Left lobe of liver (tissue), 2 donors: Measurements from ENCODE around the gene CHERP. TPM values are rescaled to one million over a fixed set of nuclear protein-coding genes. Genes with fewer than 3 reads are reported as not detected.

Source experiments
- ATAC-seq: fragments of 200-7000 bp; cut with Tn5 transposase; one replicate; pipeline ENCODE4 v1.9.1; 2020; ENCODE audit warnings: mild to moderate bottlenecking, moderate library complexity
- DNase-seq: peaks from one replicate; pipeline ENCODE4 v3.0.0-alpha.2; 2020; ENCODE audit warnings: low spot score
- total RNA-seq: library from RNA; stranded (reverse); gene quantifications from one replicate; pipeline ENCODE4 v1.2.1, GENCODE V29; 2021
- donor health status: DM: no; HTN: no; CAD: no; lungs with moderate emphysema.
- donor health status: DM: no; HTN: yes; CAD: no.

The CHERP gene, protein sequence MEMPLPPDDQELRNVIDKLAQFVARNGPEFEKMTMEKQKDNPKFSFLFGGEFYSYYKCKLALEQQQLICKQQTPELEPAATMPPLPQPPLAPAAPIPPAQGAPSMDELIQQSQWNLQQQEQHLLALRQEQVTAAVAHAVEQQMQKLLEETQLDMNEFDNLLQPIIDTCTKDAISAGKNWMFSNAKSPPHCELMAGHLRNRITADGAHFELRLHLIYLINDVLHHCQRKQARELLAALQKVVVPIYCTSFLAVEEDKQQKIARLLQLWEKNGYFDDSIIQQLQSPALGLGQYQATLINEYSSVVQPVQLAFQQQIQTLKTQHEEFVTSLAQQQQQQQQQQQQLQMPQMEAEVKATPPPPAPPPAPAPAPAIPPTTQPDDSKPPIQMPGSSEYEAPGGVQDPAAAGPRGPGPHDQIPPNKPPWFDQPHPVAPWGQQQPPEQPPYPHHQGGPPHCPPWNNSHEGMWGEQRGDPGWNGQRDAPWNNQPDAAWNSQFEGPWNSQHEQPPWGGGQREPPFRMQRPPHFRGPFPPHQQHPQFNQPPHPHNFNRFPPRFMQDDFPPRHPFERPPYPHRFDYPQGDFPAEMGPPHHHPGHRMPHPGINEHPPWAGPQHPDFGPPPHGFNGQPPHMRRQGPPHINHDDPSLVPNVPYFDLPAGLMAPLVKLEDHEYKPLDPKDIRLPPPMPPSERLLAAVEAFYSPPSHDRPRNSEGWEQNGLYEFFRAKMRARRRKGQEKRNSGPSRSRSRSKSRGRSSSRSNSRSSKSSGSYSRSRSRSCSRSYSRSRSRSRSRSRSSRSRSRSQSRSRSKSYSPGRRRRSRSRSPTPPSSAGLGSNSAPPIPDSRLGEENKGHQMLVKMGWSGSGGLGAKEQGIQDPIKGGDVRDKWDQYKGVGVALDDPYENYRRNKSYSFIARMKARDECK
- 27.2 TPM for total RNA-seq

- ATAC-seq (peak; percentile 87), DNase-seq (peak; percentile 97)
Observed at GRCh38 chr19:16542045-16542909, at the start of gene CHERP. CHERP (minus strand) TSS chr19:16542437; CDS start chr19:16542378, 59 bp downstream.

- DNase-seq (no peak), ATAC-seq (no peak)
Observed at GRCh38 chr19:16590876-16591802, 48.9 kb upstream of the CHERP start.

- no peak for DNase-seq
- ATAC-seq, result no peak
Observed at GRCh38 chr19:16589917-16590316, 47.7 kb upstream of the CHERP start.

- ATAC-seq (no peak), DNase-seq (no peak)
Observed at GRCh38 chr19:16588824-16589577, 46.8 kb upstream of the CHERP start.

DNA sequence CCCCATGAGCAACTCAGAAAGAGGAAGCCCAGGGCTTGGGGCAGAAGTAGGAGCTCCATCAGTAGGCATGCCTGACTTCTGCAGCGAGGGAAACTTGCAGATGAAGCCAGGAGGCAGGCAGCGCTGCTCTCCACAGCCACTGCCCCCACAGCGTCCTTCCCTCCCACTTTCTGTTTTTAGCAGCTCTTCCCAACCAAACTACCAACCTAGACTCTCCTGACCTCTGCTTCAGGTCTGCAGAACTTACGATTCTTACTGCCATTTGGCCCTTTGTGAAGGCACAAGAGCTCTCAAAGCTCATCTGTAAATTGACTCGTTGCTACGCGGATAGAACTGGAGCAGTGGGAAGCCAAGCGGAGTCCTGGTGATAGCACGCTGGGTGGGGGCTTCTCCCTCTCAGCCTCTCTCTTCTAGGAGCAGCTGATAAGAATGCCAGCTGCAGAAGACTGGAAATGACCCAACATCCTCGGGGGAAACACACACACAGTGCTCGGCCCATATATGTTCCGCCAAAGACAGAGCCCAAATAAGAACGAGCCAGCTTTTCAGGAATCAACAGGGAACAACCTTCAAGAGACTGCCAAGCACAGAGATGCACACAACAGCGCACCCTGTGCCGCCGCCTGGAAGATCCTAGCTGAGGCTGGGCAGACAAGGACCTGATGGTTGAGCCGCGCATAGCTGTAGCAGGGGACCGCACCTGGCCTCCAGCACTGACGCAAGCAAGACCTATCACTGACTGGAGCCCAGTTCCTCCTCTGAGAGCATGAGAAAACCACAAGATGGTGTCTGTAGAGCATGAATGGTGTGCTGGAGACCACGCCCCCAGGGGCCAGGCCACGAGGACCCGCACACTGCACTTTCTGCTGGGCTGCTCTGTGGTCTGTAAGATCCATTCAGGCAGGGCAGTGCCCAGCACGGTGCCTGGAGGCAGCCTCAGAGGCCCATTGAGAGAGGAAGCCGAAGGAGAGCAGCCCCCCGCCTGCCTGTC lies 45.9 kb upstream of the CHERP start:
- no peak for DNase-seq

DNA sequence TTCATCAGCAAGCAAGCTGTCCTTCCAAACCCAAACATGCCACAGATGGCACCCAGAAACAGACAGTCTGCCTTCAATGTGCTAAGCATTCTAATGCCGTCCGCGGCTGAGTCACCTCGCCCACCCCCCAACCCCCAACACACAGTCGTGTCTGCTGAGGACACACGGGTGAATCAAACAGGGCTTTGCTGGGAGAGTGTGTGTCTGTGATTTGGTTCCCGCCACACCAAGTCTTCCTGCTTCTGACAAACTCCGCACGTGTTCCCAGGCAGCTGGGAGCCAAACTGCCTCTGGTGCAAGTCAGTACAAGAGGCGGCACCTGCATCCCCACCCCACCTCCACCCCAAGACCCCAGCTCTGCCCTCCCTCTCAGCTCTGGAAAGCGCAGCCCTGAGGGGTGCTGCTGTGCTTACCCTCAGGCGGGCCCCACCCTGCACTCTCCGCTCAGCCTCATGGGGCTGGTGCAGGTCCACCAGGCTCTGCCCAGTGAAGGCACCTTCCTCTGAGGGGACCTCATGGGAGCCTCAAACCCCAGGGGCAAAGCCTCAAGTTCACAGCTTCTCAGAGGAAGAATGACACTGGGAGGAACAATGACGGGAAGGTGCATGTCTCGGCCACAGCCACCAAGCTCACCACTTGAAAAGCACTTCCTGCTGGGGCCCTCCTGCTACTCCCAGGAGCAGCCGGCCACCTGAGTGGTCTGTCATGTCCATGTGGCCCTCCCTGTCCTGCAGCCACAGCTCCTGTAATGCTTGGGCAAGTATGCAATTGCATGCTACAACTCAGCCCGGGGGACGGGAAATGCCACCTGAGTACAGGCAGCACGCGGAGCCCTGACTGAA lies 45.0 kb upstream of the CHERP start:
- DNase-seq, result no peak
- no peak for ATAC-seq

More for the DNA sequence above, 45.9 kb upstream of the CHERP start:
- peak; percentile 7 for ATAC-seq

GRCh38 chr19:16586477-16586871 lies 44.2 kb upstream of the CHERP start:
- ATAC-seq (no peak), DNase-seq (no peak)

DNA sequence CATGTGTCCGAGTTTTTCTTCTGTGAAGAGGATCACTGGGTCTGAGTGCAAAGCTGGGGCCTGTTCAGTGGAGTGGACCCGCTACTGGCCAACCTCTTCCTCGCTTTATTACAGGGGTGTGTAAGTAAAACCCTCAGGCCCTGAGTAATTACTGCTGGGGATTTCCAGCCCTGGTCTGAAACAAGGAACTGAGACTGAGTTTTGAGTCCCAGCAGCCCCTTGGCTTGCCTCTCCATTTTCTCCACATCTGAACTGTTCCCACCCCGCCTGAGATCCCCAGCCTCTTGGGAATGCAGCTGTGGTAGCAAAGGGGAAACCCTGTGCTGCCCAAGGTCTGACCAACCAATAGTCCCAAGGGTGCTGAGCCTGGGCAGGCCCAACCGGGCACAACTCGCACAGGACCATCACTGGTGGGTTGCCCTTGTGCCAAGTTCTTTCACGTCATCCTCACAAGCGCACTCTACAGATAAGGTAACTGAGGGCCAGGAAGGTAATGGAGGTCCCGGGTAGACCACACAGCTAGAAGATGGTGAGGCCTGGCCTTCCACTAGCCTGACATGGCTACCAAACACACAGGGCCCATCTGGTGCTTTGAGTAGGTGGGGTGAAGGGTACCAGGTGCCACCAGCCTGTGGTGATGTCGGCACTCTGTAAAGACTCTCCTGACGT lies 43.7 kb upstream of the CHERP start:
- ATAC-seq, result no peak
- DNase-seq, result no peak

DNA sequence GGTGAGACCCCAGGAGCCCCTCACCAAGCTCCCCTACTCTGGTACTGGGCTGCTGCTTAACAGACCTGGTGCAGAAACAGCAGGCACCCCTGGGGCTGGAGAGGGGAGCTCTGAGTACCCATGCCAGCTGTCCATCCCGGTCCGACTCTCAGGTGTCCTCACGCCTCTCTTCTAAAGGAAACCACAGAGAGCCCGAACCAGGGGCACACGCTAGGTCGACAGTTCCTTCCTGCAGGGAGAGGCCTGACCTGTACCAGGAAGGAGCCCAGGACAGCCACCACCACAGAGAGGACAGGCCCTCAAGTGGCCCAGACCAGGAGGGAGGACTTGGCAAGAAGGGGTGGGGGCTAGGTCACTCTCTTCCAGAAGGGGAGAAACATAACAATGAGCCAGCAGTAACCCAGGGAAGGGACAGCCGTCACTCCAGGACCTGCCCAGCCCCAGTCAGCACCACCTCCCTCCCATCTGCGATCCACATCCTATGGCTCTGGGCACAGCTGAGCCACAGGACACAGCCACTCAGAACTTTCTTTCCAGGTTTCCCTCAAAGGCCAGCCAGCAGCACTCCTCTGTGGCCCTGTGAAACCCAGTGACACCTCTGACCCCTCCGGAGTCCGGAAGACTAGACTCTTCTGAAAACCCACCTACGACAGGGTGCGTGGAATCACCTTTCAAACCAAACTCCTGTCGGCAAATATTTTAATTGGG lies 43.0 kb upstream of the CHERP start:
- DNase-seq (no peak), ATAC-seq (no peak)

- DNase-seq (no peak), ATAC-seq (peak; percentile 58)
Observed at GRCh38 chr19:16584248-16585093, 42.2 kb upstream of the CHERP start.

GRCh38 chr19:16582486-16583261 lies 40.4 kb upstream of the CHERP start:
- DNase-seq (no peak), ATAC-seq (no peak)

DNA sequence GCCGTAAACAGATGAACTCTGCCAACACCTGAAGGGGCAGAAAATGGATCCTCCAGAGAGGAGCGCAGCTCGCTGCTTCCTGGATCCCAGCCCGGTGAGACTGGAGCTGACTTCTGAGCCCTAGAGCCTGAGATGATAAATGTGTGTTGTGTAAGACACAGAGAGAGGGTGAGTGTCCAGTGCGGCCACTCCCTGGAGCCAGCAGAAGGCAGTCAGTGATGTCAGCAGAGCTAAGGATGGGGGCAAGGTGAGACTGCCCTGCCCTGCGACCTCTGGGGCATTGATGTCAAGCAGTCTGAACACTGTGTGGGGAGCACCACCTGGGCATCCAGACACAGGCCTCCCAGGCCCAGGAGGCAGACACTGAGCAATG lies 39.7 kb upstream of the CHERP start:
- peak; percentile 68 for ATAC-seq
- no peak for DNase-seq

- ATAC-seq, result no peak
- no peak for DNase-seq
Observed at GRCh38 chr19:16581145-16581970, 39.1 kb upstream of the CHERP start.
